Astrocyte of the spinal cord (primary cell): Measurements from ENCODE around the gene FAM110A.
"Not testable (repeated sequence)": the region's sequence is repeated elsewhere in the genome, so short reads cannot be mapped to it uniquely, and the experiment has no call there.

ENCODE experiments used
- DNase-seq: peaks from one replicate; pipeline ENCODE4 v3.0.0; 2011; ENCODE audit warnings: low read depth, low spot score
- H3K4me3 ChIP-seq: 2 replicates; pipeline ENCODE4 v1.5.1; 2011; ENCODE audit warnings: low read depth, mild to moderate bottlenecking, low read length, moderate library complexity
- CTCF ChIP-seq: IDR thresholded peaks from 2 replicates; pipeline ENCODE4 v1.5.1; 2012; ENCODE audit warnings: low read depth, mild to moderate bottlenecking, low read length, inconsistent platforms
- in situ Hi-C: cut with HindIII; loops from 2 replicates; pipeline ENCODE4 v1.10.0; 2017; ENCODE audit warnings: low sequenced_read_pairs

The FAM110A gene

GRCh38 chr20:823574-823902 is 10.0 kb upstream of the FAM110A start:
- in situ Hi-C loops: no loop called here
- DNase-seq: no peak
- TF ChIP-seq CTCF: no peak
- no peak overlapping the region for H3K4me3 ChIP-seq

- no peak for DNase-seq
- in situ Hi-C loops: no loop called here
- H3K4me3 ChIP-seq: no peak overlapping the region
- no peak for TF ChIP-seq CTCF
These were observed 9.0 kb upstream of the FAM110A start for GRCh38 chr20:824490-824889.

GRCh38 chr20:824916-825315 is 8.6 kb upstream of the FAM110A start:
- H3K4me3 ChIP-seq: no peak overlapping the region
- no peak for TF ChIP-seq CTCF
- no peak for DNase-seq
- in situ Hi-C loops: no loop called here

GRCh38 chr20:825710-826421 is 7.6 kb upstream of the FAM110A start:
- no peak for TF ChIP-seq CTCF
- DNase-seq: no peak
- in situ Hi-C loops: no loop called here
- H3K4me3 ChIP-seq: no peak overlapping the region

- in situ Hi-C loops: no loop called here
- DNase-seq: no peak
- no peak for TF ChIP-seq CTCF
- no peak overlapping the region for H3K4me3 ChIP-seq
These were observed 6.7 kb upstream of the FAM110A start for GRCh38 chr20:826695-827323.

GRCh38 chr20:827981-828380 is 5.5 kb upstream of the FAM110A start:
- DNase-seq, in situ Hi-C loops, H3K4me3 ChIP-seq: not testable (repeated sequence)

GRCh38 chr20:828987-829386 is 4.5 kb upstream of the FAM110A start:
- in situ Hi-C loops: no loop called here
- no peak overlapping the region for H3K4me3 ChIP-seq
- DNase-seq: no peak
- no peak for TF ChIP-seq CTCF
